Iris pigment epithelial cell (primary cell): ENCODE data around the gene RPL5.

Source experiments
- DNase-seq: peaks from one replicate; pipeline ENCODE4 v3.0.0-alpha.2; 2011; ENCODE audit warnings: low read depth

The RPL5 gene

DNA sequence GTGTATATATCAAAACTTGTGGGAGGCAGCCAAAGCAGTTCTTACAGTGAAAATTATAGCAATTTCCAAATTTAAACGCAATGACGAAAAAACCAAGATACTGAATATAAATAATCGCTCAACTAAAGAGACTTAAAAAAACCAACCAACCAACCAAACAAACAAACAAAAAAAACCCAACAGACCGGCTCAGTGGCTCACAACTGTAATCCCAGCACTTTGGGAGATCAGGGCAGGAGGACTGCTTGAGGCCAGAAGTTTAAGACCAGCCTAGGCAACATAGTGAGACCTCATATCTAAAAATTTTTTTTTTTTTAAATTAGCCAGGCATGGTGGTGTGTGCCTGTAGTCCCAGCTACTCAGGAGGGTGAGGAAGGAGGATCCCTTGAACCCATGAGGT is 23.4 kb downstream of the RPL5 start:
- DNase-seq: no peak

DNA sequence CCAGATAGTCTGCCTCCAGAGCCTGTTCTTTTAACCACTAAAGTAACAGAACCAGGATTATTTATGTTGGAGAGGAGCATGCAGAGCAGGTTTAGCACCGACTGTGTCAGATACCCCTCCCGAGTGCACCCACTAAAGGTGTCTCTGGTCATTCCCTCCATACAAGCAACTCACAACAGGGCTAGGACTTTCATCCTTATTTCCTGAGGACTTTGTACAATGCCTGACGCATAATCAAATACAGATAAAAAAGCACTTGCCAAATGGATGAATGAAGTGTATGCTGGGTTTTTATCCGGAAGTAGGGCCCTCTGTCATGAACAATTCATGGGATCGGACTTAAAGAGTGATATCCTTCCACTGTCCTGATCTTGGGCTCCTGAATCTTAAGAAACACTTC is 26.0 kb downstream of the RPL5 start:
- no peak for DNase-seq

DNA sequence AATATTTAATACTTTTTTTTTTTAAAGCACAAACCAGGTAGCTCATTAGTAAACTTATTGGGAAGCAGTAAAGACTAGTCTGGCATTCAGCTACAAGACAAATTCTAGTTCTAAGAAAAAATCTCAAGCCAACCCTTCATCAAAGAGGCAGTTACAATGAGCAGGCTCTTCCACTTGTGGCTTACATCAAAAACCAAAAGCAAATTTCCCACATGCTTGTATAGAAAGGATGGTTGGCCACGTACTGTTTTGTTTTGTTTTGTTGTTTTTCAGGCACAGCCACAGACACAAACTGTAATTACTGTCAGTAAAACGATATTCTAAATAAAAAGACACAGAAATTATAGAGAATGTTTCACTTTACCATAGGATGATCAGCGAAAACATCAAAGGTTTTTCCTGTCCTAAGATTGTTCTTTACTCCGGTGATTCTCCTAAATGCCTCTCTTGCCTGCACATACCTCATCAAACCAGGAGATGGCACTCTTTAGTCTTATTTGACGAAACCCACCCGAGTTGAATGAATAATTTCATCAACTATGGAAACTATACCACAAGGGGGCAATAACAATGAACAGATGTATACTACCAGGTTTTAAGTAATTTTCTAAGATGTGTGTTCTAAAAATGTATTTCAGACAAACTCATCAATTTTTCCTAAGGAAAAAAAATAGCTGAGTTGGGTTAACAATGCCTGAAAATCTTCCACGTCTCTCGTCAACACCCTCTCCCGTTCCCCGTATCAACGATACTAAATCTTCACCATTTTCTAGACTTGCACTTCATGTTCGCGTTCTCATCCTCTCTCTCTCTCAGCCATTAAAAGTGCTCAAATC is 26.9 kb downstream of the RPL5 start:
- peak; percentile 74 for DNase-seq

DNA sequence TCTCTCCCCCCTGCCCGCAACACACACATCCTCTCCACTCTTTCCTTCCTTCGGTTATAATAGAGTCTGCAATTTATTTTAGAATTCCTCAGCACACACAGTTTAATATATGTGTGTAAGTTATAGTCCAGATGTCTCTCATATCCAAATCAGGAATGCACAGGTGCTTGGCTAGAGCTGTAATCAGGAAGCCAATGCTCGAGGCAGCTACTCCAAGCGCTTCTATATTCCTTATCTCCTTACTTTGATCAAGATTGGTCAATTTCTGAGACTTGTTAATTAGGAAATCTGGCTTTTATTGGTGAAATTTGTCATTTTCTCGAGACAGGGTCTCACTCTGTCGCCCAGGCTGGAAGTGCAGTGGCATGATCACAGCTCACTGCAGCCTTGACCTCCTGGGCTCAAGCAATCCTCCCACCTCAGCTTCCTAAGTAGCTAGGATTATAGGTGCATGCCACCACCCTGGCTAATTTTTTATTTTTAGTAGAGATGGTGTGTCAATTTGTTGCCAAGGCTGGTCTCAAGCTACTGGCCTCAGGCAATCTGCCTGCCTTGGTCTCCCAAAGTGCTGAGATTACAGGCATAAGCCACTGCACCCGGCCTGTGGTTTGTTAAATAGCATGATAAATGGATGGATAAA is 27.7 kb downstream of the RPL5 start:
- no peak for DNase-seq

DNA sequence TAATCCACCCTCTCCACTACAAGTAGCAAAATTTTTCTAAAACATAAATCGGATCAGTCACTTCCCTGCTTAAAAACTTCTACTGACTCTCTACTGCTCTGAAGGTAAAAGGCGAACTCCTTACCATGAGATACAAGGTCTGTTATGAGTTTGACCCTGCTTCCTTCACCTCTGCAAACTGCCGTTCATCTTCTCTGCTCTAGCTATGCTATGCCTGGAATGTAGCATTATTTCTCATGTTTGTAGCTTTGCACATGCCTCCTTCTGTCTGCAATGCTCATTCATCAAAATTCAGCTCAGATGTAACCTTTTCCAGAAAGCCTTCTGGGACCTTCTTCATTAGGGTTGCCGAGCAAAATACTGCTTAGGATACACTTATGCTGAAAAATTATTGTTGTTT is 30.8 kb downstream of the RPL5 start:
- peak; percentile 18 for DNase-seq

DNA sequence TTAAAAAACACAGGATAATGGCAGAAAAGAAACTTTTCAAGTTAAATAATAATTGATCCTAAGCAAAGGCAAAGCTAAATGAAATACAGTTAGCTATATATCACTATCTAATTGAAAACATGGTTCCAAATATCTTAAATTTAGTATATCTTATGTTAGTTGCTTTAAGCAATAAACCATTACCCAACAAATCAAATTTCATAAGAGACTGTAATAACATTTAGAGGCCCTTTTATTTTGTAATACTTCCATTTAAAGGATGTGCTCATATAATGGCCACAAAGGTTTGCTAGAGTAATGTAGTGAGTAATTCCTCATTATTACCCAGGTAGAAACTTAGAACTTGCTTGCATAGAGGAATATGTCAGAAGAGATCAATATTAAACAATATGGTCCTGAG is 32.3 kb downstream of the RPL5 start:
- DNase-seq: no peak

DNA sequence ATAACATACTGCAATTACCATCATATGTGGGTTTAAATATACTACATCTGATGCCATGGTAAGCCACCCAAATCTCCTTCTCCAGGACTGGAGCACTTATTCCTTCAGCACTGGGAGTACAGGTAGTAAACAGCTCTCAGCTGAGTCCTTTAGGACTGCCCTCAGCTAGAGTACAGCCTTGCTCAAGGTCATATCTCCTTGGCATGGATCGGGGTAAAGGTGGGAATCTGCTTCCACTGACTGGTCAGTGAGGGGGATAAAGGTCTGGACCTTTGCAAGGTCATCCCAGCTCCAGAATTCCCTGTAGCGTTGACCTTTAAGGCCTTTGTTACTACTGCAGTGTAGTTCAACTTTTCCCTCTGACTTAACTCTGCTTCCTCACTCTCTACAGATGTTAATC is 38.8 kb downstream of the RPL5 start:
- no peak for DNase-seq

DNA sequence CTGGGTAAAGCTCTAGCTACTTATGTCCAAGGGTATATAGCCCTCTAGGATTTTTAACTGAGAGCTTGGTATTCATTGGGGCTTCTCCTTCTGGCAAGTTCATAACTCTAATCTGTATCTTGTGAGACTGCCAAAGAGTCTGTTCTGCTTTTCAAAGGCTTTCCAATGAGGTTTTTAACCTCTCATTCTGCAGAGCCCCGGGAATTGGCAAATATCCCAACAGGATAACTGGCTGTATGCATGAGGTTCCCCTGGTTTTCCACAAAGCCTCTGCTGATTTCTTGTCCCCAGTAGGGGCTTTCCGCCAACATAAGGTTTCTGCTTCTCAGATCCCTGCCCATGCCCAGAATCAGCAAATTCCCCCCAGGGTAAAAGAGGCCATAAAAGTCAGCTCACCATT is 40.9 kb downstream of the RPL5 start:
- no peak for DNase-seq

DNA sequence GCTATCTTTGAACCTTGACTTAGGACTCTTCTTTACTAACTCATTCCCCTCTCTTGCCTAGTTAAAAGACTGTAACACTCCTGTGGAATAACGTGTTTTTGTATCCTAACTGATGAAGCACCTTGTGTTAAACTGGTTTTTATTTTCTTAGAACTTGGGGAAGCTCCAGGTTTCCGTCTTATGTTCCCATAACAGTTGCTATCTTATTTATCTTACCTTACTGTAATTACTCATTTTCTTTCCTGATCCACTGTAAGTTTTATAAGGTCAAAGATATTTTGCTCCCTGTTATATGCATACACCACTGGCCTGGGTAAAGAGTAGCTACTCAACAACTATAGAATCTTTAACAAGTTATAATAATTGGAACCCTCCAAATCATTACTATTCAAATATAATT is 43.1 kb downstream of the RPL5 start:
- no peak for DNase-seq

DNA sequence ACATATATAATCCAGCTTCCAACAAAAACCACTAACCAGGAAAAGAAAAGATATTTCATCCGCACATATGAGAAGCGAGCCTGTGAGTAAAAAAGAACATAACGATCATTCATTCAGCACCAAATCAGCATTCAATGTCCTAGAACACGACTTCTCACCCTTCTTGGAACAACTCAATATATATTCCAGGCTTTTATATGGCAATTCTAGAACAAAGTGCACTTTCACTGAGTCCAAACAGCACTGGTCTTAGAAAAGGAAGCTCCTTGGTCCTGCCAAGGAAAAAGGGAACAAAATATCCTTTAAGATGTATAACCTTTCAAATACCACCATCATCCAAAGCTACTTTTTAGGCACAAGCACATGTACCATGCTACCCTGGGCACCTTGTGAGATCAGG is 44.5 kb downstream of the RPL5 start:
- DNase-seq: no peak

DNA sequence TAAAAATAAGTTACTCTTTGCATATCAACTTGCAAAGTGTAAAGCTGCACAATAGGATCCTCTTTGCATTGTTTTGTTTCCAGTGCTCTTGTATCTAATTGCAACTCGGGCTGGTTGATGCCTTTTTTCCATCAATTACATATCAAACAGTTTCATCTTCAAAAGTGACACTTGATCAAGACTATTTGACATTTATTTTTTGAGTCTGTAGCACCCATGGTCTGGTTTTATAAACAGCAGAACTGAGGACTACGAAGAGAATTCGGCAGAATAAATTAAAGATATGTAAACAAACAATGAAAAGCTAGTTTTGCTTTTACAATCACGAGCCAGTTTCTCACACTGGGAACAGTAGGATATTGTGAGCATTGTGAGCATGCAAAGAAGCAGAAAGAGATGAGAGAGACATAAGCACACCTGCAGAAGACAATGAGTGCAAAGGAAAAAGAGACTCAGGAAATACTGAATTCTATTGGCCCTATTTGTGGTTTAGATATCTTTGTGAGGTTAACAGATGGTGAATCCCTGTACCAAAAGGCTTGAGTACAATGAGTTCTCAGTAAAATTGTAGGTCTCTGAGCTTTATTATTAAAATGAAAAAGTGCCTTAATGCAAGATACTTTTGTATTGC is 45.4 kb downstream of the RPL5 start:
- DNase-seq: no peak

DNA sequence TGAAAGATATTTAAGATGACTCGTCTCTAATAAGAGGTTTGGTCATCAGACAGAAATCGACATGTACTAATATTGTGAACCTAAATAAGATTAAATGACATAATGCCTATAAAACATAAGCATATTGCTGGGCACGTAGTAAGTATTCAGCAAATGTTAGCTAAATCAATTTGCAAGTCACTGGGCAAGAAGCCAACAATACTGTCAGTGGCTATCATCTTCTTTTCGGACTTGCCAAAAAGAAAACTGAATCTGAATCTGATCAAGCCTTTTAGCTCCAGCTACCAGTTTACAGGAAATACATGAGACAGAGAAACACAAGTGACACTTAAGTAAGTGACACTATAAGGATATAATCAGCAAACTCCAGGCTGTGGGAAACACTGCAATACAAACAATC is 46.0 kb downstream of the RPL5 start:
- DNase-seq: peak; percentile 29

DNA sequence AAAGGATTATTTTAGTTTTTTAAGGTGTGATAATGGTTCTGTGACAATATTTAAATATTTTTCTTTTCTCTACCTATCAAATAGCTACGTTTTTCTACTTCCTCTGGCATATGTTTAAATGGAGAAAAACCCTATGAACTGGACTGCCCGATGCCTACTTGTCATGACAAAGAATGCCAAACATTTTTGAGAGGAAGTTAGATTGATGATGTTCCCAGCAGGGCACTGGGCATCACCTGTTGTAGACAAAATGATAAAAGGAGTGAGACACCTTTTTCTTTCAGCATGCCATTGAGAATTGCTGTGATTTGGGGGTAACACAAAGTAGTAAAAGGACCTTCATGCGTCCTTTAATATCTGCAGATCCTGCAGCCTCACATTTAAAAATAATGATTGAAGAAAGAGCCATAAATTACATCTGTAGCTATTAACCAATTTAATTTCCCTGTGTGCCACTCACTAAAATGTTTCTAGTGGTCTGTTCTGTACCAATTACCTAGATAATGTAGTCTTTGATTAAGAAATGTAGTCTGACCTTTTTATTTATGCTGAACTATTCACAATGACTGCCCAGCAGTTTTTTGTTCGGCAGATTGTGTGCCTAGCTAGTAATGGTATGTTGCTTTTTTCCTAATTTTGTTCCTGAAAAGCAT is 47.6 kb downstream of the RPL5 start:
- no peak for DNase-seq

DNA sequence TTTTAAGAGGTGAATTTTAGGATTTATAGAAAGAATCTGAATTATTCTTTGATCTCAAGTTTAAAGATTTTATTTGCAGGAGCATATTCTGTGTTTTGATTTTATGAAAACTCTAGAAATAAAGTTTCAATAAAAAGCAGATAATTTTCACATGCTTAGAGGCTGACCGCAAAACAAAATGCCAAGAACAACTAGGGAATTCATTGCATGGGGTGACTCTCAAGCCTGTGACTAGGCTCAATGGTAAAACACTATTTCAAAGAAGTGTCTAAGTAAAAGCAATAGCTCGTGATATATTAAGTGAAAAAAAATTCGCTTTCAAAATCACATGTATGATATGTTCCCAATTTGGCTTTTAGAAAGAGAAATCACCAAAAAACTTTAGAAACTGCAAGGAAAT is 49.6 kb downstream of the RPL5 start:
- no peak for DNase-seq

DNA sequence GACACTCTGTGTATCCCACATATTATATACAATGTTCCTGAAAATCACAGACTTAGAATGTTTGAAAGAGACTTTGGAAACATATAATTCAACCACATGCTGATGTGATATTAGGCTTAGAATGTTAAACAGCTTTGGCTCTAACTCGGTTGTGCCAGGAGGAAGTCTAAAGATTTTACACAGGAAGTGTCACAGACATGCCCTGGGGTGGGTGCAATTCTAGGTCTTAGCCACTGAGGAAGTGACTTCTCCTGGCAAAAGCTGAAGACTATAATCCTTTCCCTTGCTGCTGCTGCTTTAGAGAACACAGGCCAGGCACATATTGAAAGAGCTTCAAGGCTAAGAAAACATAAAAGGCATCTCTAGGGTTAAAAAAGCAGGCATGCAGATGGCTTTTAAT is 51.0 kb downstream of the RPL5 start:
- DNase-seq: no peak

DNA sequence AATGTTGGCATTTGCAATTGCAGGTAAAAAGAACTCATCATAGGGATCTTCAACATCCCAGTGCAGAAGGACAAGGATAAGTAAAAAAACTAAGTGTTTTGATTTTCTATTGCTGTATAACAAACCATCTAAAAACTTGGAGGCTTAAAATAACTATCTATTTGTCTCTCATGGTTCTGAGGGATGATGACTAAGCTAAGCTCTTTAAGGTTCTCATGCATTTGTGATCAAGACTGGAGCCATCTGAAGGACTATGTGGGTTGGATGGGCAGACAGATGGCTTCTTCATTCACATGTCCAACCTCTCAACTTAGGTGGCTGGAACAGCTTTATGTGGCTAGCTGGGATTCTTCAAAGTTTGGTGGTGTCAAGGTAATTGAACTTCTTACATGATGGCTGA is 51.5 kb downstream of the RPL5 start:
- no peak for DNase-seq

DNA sequence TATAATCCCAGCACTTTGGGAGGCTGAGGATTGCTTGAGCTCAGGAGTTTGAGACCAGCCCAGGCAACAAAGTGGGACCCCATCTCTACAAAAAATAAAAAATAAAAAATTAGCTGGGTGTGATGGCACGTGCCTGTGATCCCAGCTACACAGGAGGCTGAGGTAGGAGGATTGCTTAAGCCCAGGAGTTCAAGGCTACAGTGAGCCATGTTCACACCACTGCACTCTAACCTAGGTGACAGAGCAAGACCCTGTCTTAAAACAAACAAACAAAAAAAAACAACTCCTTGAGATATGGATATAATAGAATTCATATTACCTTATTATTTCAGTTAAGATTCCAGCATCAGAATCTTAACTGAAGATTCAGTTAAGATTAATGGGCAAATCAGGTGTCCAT is 52.4 kb downstream of the RPL5 start:
- DNase-seq: no peak

DNA sequence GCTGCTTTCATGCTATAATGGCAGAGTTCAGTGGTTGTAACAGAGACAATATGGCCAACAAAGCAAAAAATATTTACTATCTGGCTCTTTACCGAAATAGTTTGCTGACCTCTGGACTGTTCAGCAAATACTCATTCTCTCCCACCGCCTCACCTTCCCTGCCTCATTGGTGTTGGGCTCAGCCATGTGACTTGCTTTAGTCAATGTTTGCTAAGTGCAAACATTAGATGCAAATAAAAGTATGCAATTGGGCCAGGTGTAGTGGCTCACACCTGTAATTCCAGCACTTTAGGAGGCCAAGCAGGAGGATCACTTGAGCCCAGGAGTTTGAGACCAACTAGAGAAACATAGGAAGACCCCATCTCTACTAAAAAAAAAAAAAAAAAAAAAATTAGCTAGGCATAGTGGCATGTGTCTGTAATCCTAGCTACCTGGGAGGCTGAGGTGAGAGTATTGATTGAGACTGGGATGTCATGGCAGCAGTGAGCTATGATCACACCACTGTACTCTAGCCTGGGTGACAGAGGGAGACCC is 55.1 kb downstream of the RPL5 start:
- DNase-seq: no peak

DNA sequence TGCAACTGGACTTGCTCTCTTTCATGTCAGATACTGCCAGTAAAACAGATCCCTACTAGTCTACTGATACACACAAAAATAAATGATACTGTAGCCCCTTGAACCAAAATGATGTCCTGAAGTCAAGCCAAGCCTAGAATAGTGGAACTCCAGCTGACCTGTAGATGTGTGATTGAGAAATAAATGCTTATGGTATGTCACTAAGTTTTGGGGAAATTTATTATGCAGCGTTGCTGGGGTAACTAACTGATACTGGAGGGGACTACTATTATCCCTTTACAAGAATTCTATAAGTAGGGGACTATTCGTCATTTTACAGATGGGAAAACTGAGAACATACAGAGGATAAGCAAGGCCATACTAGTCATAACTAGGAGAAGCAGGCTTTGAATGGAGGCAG is 55.6 kb downstream of the RPL5 start:
- no peak for DNase-seq
